DMS153 treated with DMSO at 0.1 percent for 48 hours (cell line): ENCODE data around the gene SNCG.
"Not testable (repeated sequence)": the region's sequence is repeated elsewhere in the genome, so short reads cannot be mapped to it uniquely, and the experiment has no call there.

Experiments used
- DNase-seq: peaks from one replicate; lab custom pipeline; 2025; ENCODE audit not compliant: unreplicated experiment; lab: John Stamatoyannopoulos, UW

Gene SNCG

DNA sequence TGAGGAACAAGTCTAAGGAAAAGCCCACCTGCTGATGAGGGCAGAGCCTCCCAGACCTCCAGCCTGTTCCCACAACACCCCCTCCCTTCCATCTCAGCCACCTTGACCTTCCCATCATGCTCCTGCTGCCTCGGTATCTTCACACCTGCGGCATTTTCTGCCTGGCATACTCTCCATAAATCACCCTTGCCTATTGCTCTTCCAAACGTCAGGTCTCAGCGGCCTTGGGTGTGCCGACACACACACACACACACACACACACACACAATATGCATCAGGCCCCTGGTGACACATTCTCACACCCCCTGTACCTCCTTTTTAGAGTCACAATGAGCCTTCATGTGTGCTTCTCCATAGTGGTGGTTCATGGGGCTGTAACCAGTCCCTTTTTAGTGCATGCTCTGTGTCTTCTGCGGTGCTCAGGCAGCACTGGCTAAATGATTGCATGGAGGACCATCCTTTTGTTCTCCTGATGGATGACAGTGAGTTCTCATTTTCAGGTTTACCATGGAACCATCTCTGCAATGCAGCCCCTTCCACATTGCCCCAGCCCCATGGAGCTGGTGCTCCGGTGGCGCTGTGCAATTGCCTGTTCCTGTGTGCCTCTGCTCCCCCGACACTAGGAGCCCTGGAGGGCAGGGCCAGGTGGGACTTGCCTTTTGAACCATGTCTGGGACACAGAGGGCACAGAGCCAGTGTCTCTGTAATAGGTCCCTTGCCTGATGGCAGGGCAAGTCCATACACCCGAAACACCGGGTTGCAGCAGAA lies 14.4 kb downstream of the SNCG start:
- no peak for DNase-seq

DNA sequence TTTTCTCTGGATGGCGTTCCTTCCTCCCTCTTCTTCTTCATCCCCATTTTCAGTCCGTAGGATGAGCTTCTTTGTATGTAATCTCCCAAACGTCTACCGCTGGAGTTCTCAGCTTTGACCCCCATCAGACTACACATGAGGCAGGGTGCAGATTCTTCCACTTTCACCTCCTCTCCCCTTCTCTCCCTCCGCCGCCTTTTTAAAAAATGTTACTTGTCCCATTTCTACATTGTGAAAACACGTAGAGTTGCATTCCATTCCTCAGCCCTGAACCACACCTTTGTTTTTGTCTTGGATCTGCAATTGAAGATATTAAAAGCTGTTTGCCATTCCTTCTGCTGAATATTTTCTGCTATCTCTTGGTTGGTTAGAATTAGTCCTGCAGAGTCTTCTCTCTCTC lies 16.1 kb downstream of the SNCG start:
- DNase-seq: no peak

DNA sequence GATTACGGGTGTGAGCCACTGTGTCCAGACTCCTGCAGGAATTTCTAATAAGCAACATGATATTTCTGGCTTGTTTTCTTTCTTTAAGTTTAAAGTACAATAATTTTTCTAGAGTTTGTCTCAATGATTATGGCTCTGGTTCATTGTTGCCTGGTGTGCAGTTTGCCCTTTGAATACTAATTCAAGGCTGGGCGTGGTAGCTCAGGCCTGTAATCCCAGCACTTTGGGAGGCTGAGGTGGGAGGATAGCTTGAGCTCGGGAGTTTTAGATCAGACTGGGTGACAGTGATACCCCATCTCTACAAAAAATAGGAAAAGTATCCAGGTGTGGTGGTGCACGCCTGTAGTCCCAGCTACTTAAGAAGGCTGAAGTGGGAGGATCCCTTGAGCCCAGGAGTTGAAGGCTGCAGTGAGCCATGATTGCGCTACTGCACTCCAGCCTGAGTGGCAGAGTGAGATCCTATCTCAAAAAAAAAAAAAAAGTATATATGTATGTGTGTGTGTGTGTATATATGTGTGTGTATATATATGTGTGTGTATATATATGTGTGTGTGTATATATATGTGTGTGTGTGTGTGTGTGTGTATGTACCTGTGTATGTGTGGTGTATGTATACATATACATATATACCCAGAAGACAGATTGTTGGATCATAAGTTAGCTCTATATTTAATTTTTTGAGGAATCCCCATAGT lies 18.1 kb downstream of the SNCG start:
- no peak for DNase-seq

DNA sequence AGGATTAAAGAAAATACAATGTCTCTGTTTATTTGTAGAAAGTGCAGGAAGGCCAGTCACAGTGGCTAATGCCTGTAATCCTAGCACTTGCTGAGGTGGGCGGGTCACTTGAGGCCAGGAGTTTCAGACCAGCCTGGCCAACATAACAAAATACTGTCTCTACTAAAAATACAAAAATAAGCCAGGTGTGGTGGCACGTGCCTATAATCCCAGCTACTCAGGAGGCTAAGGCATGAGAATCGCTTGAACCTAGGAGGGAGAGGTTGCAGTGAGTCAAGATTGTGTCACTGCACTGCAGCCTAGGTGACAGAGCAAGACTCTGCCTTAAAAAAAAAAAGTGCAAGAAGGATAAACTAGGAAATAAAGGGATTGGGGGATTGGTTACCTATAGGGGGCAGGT lies 20.1 kb downstream of the SNCG start:
- DNase-seq: not testable (repeated sequence)

DNA sequence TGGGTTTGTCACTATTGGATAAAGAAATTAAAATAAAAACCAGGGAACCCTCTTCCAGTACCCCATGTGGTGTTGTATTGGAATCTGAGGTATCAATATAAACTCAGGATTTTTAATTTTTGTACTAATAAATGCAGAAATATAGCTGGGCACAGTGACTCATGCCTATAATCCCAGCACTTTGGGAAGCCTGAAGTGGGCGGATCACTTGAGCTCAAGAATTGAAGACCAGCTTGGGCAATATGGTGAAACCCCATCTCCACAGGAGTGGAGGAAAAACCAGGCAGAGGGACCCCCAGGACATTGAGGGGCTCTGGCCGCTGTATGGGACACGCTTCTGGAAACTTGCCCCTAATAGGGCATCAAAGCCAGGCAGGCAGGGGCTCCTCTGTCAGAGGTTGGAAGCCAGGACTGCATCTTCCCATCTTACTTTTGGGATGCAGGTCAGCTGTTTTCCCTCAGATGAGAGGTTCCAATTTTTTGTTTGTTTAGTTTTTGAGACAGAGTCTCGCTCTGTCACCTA lies 21.0 kb downstream of the SNCG start:
- DNase-seq: no peak

DNA sequence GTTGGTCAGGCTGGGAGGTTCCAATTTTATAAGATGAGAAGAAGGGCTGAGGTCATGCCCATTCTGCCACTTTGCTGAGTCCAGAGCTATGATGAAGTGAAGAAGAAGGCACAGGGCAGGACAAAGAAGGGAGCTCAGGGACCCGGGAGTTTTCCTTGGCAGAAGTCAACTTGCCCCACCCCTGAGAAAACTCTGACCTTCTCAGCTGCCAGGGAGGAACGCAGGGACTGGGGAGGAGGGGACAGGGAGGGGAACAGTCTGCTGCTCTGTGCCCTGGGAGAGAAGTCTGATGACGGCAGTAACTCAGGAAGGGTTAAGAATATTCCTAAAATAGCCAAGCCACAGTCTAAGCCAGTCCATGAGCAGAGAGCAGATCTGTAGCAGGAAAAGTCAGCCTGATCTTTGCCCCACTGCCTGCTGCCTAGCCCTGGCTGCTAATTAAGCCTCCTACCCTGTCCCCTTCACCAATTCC lies 21.6 kb downstream of the SNCG start:
- no peak for DNase-seq

DNA sequence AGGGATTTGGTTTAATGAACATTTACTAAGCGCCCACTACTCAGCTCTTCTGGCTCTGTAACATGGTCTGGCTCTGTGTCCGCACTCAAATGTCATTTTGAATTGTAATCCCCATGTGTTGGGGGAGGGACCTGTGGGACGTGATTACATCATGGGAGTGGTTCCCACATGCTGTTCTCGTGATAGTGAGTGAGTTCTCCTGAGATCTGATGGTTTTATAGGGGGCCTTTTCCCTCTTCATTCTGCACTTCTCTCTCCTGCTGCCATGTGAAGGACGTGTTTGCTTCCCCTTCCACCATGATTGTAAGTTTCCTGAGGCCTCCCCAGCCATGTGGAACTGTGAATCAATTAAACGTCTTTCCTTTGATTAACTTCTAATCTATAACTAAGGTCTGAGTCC lies 22.6 kb downstream of the SNCG start:
- DNase-seq: not testable (repeated sequence)

DNA sequence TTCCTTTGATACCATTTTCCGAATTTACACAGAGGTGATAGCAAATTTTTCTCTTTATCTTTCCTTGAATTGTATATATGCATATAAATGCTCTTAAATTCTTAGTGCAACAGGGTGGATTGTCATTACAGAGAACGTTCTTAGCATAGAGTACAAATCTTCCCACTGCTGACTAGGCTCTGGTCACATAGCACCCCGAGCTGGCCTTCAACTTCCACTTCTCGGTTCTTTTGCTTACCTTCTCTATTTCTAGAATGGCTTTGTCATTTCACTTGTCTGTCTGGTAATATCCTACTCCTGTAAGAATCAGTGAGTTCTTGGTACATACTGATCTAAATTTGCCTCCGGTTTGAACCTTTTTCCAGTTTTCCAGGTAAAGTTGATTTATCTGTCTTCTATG lies 23.3 kb downstream of the SNCG start:
- DNase-seq: no peak

DNA sequence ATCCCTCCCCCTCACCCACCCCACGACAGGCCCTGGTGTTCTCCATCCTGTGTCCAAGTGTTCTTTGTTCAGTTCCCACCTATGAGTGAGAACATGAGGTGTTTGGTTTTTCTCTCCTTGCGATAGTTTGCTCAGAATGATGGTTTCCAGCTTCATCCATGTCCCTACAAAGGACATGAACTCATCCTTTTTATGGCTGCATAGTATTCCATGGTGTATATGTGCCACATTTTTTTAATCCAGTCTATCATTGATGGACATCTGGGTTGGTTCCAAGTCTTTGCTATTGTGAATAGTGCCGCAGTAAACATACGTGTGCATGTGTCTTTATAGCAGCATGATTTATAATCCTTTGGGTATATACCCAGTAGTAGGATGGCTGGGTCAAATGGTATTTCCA lies 26.1 kb downstream of the SNCG start:
- DNase-seq: not testable (repeated sequence)

DNA sequence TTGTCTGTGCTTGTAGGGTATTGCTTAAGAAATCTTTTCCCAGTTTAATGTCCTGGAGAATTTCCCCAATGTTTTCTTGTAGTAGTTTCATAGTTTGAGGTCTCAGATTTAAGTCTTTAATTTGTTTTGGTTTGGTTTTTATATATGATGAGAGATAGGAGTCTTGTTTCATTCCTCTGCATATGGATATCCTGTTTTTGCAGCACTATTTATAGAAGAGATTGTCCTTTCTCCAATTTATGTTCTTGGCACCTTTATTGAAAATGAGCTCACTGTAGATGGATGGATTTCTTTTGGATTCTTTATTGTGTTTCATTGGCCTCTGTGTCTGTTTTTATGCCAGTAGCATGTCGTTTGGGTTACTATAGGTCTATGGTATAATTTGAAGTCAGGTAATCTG lies 30.1 kb downstream of the SNCG start:
- no peak for DNase-seq

DNA sequence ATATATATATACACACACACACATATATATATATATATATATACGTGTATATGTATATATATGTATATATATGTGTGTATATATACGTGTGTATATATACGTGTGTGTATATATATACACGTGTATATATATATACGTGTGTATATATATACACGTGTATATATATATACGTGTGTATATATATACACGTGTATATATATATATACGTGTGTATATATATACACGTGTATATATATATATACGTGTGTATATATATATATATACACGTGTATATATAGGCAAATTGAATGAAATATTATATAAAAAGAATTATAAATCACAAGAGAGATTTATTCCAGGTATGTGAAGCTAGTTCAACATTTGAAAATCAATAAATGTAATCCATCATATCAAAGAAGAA lies 33.0 kb downstream of the SNCG start:
- DNase-seq: not testable (repeated sequence)

DNA sequence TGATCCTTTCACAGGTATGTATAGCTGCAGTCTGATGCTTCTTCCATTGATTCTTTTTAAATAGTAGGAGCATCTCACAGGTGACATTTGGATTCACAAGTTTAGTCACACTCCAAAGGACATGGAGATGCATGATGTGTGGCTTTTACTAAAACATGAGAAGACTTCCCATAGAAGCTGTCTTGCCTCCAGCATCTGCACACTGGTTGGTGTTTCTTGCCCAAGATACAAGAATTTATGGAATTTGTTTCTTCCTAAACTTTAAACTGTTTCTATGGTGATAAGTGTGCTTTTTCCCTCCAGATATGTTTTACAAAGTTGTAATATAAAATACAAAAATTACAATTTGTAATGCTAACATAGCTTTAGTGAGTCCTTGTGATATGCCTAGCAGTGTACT lies 34.1 kb downstream of the SNCG start:
- DNase-seq: no peak

DNA sequence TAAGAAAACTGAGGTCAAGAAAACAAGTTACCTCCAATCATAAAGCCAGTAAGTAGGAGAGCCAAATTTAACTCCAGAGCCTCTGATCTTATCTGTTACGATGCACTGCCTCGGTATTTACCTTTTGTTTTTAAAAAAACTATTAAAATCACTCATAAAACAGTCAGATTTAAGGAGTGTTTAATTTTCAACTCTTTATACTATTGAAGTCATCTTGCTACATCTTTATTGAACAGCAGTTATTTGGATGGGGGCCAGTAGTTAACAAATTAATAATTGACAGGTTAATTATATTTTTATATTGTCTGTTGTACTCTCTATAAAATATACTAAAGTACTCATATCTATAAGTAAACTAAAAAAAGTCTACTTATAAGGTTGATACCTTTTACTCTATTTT lies 34.5 kb downstream of the SNCG start:
- no peak for DNase-seq

DNA sequence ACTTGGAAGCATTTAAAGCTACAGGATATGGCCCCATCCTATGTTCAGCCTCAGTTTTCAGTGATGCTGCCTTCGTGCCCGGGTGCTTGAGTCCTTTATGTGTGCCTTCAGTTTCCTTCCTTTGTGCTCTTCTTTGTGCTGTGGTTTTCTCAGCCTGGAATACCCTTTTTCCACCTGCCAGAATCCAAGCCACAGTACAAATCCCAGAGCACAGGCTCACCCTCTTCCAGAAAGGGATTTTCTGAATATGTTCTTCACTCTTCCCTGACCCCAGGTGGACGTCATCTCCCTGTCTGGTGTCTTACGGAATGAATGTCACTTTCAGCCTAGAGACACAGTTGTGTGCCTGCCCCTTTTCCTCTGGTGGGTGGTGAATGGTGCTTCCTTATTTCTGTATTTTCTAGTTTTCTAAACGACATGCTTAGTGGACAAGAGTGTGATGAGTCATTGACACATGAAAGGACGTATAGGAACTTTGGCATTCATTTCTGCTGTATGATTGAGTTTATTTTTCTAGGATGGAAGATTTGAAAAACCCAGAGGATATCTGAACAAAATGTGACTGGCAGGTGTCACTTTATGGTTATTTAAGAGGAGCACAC lies 41.5 kb downstream of the SNCG start:
- DNase-seq: not testable (repeated sequence)

DNA sequence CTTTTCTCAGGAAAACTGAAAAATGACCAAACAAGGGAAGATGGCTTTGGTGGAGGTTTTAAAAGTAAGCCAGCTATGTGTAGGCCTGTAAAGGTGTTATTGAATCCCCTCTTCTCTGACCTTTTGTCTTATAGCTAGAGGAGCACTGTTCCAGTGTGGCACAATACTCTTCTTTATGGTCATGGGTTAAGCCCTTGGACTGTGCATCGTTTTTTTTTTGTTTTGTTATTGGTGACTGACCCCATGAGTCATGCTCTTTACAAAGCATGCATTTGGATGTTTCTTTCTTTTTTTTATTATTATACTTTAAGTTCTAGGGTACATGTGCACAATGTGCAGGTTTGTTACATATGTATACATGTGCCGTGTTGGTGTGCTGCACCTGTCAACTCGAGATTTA lies 42.1 kb downstream of the SNCG start:
- DNase-seq: no peak

DNA sequence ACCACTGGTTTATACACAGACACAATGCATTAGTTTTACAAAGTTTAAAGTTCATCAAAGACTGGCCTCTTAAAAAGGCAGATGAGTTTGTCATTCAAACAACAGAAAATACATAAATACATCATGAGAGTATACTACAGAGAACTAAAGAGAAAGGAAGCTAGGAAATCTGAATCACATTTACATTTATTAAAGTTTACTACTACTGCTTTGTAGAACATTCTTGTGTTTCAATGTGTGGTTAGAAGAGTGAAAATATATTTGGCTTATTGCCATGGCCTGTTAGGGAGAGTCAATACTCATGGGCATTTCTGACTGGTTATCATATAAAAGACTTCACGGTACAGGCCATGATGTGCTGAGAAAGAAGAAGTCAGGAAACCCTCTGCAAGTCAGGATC lies 48.7 kb downstream of the SNCG start:
- not testable (repeated sequence) for DNase-seq

DNA sequence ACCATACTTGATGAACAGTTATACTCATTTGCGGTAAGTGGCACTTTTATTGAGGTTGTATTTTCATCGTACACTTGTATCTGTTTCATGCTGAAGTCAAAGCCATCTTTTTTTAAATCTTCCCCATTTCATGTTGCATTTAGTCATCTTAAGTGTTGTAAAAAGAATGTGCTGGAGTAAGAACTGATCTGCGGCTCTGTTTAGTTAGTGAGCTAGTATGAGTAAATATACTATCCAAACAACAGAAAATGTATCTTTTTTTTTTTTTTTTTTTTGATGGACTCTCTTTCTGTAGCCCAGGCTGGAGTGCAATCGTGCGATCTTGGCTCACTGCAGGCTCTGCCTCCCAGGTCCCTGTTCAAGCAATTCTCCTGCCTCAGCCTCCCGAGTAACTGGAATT lies 49.3 kb downstream of the SNCG start:
- DNase-seq: not testable (repeated sequence)

DNA sequence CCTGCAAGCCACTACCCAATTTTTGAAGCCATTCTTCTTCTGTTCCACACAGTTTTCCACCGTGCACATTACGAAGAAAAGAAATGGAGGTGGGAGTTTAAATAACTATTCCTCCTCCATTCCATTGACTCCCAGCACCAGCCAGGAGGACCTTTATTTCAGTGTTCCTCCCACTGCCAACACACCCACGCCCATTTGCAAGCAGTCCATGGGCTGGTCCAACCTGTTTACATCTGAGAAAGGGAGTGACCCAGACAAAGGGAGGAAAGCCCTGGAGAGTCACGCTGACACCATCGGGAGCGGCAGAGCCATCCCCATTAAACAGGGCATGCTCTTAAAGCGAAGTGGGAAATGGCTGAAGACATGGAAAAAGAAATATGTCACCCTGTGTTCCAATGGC lies 49.9 kb downstream of the SNCG start:
- not testable (repeated sequence) for DNase-seq

DNA sequence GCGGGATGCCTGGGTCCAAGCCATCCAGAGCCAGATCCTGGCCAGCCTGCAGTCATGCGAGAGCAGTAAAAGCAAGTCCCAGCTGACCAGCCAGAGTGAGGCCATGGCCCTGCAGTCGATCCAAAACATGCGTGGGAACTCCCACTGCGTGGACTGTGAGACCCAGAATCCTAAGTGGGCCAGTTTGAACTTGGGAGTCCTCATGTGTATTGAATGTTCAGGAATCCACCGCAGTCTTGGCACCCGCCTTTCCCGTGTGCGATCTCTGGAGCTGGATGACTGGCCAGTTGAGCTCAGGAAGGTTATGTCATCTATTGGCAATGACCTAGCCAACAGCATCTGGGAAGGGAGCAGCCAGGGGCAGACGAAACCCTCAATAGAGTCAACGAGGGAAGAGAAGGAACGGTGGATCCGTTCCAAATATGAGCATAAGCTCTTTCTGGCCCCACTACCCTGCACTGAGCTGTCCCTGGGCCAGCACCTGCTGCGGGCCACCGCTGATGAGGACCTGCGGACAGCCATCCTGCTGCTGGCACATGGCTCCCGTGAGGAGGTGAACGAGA lies 50.8 kb downstream of the SNCG start:
- DNase-seq: not testable (repeated sequence)
